ENCODE measurements around the gene GSG1L2. TPM values are rescaled to one million over a fixed set of nuclear protein-coding genes. Genes with fewer than 3 reads are reported as not detected.

The GSG1L2 gene
- total and polyA plus RNA-seq, 12 donors: not detected

GRCh38 chr17:9814337-9814945 is 7.4 kb downstream of the GSG1L2 start:
- Histone ChIP-seq H3K4me3 (no peak overlapping the region), H3K36me3 (no peaks in the 10 kb centered on the region), H3K27ac (peak overlapping the region in 1 of 10 donors; percentile 16), H3K9me3 (no peaks in the 10 kb centered on the region), H3K27me3 (peaks cover 0 to 18% (median 0%) of the 10 kb centered on the region in 7 donors), H3K4me1 (peaks cover 0 to 8% (median 0%) of the 10 kb centered on the region in 9 donors)
- intact Hi-C loops (cut with DNase I): no loop called here
- DNase-seq: no peak
- ATAC-seq: peak in 4 of 8 donors; percentile 34 to 49 (median 40)
- 76 to 79% methylated on average over 14 of the region's 14 CpGs for WGBS, 2 donors
- TF ChIP-seq CTCF (IDR thresholded peaks at IDR 0.05): no peak

GRCh38 chr17:9813166-9813565 is 8.7 kb downstream of the GSG1L2 start:
- DNase-seq (no peak), ATAC-seq (no peak)
- intact Hi-C loops (cut with DNase I): no loop called here
- 72 to 85% methylated on average over 9 of the region's 9 CpGs for WGBS, 2 donors
- Histone ChIP-seq H3K4me1 (peaks cover 0 to 8% (median 0%) of the 10 kb centered on the region in 9 donors), H3K36me3 (no peaks in the 10 kb centered on the region), H3K4me3 (no peak overlapping the region), H3K27me3 (peaks cover 0 to 23% (median 0%) of the 10 kb centered on the region in 7 donors), H3K27ac (no peak overlapping the region), H3K9me3 (no peaks in the 10 kb centered on the region)
- TF ChIP-seq CTCF (IDR thresholded peaks at IDR 0.05): no peak

GRCh38 chr17:9811537-9811936 is 10.3 kb downstream of the GSG1L2 start:
- intact Hi-C loops (cut with DNase I): no loop called here
- DNase-seq: peak in 1 of 2 donors; percentile 19
- Histone ChIP-seq H3K4me3 (no peak overlapping the region), H3K27me3 (peaks cover 0 to 37% (median 6%) of the 10 kb centered on the region in 7 donors), H3K27ac (peak overlapping the region in 1 of 10 donors; percentile 52), H3K4me1 (peaks cover 0 to 8% (median 0%) of the 10 kb centered on the region in 9 donors), H3K36me3 (no peaks in the 10 kb centered on the region), H3K9me3 (no peaks in the 10 kb centered on the region)
- 31 to 39% methylated on average over 11 of the region's 11 CpGs for WGBS, 2 donors
- TF ChIP-seq CTCF (IDR thresholded peaks at IDR 0.05): no peak
- ATAC-seq: peak; percentile 44 to 92 (median 82)

GRCh38 chr17:9811086-9811485 is 10.8 kb downstream of the GSG1L2 start:
- WGBS, 2 donors: 85 to 90% methylated on average over 5 of the region's 5 CpGs
- intact Hi-C loops (cut with DNase I): no loop called here
- Histone ChIP-seq H3K4me1 (peaks cover 0 to 8% (median 0%) of the 10 kb centered on the region in 9 donors), H3K9me3 (peaks cover 0 to 1% (median 0%) of the 10 kb centered on the region in 11 donors), H3K27me3 (peaks cover 0 to 40% (median 6%) of the 10 kb centered on the region in 7 donors), H3K36me3 (no peaks in the 10 kb centered on the region), H3K27ac (peak overlapping the region in 1 of 10 donors; percentile 52), H3K4me3 (no peak overlapping the region)
- DNase-seq: no peak
- TF ChIP-seq CTCF (IDR thresholded peaks at IDR 0.05): no peak
- no peak for ATAC-seq

Data from heart right ventricle (tissue), 16 donors.